Daoy (cell line): ENCODE measurements around the gene S1PR4. TPM values are rescaled to one million over a fixed set of nuclear protein-coding genes. Genes with fewer than 3 reads are reported as not detected.

Experiments used
- DNase-seq: peaks from one replicate; pipeline ENCODE4 v3.0.0-alpha.2; 2015; ENCODE audit warnings: low read depth
- total RNA-seq: library from RNA; depleted of rRNA; stranded (reverse); fragments of >200 nt; shearing (Covaris generic); gene quantifications from 2 replicates; pipeline ENCODE4 v1.2.3, GENCODE V29; 2014; rRNA removed

S1PR4 gene
- total RNA-seq, result not detected in 2 replicates

GRCh38 chr19:3178377-3178972, at the start of gene S1PR4:
Gene S1PR4 (plus strand): TSS chr19:3178769. CDS start chr19:3178793, 24 bp downstream.
- no peak for DNase-seq

- peak; percentile 45 for DNase-seq
Measured at GRCh38 chr19:3129112-3129511, 49.5 kb upstream of the S1PR4 start.

- DNase-seq, result no peak
Measured at GRCh38 chr19:3131168-3131567, 47.4 kb upstream of the S1PR4 start.

GRCh38 chr19:3132971-3133792, 45.4 kb upstream of the S1PR4 start:
- peak; percentile 73 for DNase-seq

- no peak for DNase-seq
Measured at GRCh38 chr19:3133793-3134116, 44.8 kb upstream of the S1PR4 start.

GRCh38 chr19:3135961-3136683, 42.4 kb upstream of the S1PR4 start, which contains the start of gene GNA15:
Gene GNA15 (plus strand): TSS chr19:3136033. CDS start chr19:3136451, 418 bp downstream.
- no peak for DNase-seq

- DNase-seq, result no peak
Measured at GRCh38 chr19:3136684-3137055, 41.9 kb upstream of the S1PR4 start.

- no peak for DNase-seq
Measured at GRCh38 chr19:3137119-3137518, 41.5 kb upstream of the S1PR4 start.

- no peak for DNase-seq
Measured at GRCh38 chr19:3138268-3138667, 40.3 kb upstream of the S1PR4 start.

- no peak for DNase-seq
Measured at GRCh38 chr19:3140667-3141038, 37.9 kb upstream of the S1PR4 start.

- peak; percentile 87 for DNase-seq
Measured at GRCh38 chr19:3142292-3142670, 36.3 kb upstream of the S1PR4 start.

- no peak for DNase-seq
Measured at GRCh38 chr19:3142781-3143337, 35.7 kb upstream of the S1PR4 start.

- DNase-seq, result no peak
Measured at GRCh38 chr19:3145909-3146676, 32.5 kb upstream of the S1PR4 start.

GRCh38 chr19:3146677-3147100, 31.9 kb upstream of the S1PR4 start:
- DNase-seq, result peak; percentile 41

- no peak for DNase-seq
Measured at GRCh38 chr19:3148503-3148902, 30.1 kb upstream of the S1PR4 start.

- DNase-seq, result no peak
Measured at GRCh38 chr19:3149089-3149488, 29.5 kb upstream of the S1PR4 start.

- no peak for DNase-seq
Measured at GRCh38 chr19:3149526-3150505, 28.8 kb upstream of the S1PR4 start.

- no peak for DNase-seq
Measured at GRCh38 chr19:3150739-3151329, 27.7 kb upstream of the S1PR4 start.

GRCh38 chr19:3151563-3152418, 26.8 kb upstream of the S1PR4 start:
- DNase-seq, result no peak
